Measurements from ENCODE around the gene FAM107A. TPM values are rescaled to one million over a fixed set of nuclear protein-coding genes. Genes with fewer than 3 reads are reported as not detected.

FAM107A gene
- total and polyA plus RNA-seq, 2 of the 4 experiments (the other 2 are of a cell fraction) = not detected

GRCh38 chr3:58584690-58585004 lies 7.5 kb upstream of the FAM107A start:
- H3K79me1 ChIP-seq (ENCODE audit: low read depth in 1 of 2, low read length in 2 of 2) = no peaks in the 10 kb centered on the region
- intact Hi-C loops (cut with micrococcal nuclease) (loop anchor here (5.0 kb wide), 1 partner anchor 43 kb away; no protein-coding TSS in a partner anchor), in situ Hi-C loops (cut with MboI; ENCODE audit: low sequenced_read_pairs) (no loop called here), dilution Hi-C loops (cut with HindIII; ENCODE audit: low sequenced_read_pairs, unreplicated experiment) (no loop called here)
- H3K4me1 ChIP-seq (ENCODE audit: control insufficient read depth, insufficient read depth, low read length) = no peaks in the 10 kb centered on the region
- no peak overlapping the region for H4K91ac ChIP-seq (ENCODE audit: insufficient read depth, low read depth, low read length)
- no peak overlapping the region for H3K56ac ChIP-seq (ENCODE audit: extremely low read depth, insufficient read depth, low read length)
- no peaks in the 10 kb centered on the region; the same call in 1 of the 2 replicates for H4K20me1 ChIP-seq (ENCODE audit: insufficient read depth, low read length)
- no peak overlapping the region for H4K8ac ChIP-seq (ENCODE audit: low read depth in 2 of 2, low read length in 2 of 2)
- H2BK120ac ChIP-seq (ENCODE audit: low read depth, low read length) = no peak overlapping the region
- H3K27ac ChIP-seq (ENCODE audit: insufficient read depth, low read length) = no peak overlapping the region
- no peak overlapping the region for H3K18ac ChIP-seq (ENCODE audit: low read depth, low read length)
- H3K27me3 ChIP-seq (ENCODE audit: control insufficient read depth, insufficient read depth, low read length) = peaks cover 28% of the 10 kb centered on the region
- H3K14ac ChIP-seq (replicated peaks; ENCODE audit: low read depth, low read length) = 0 out of 2 replicates have a peak overlapping the region, but pooled peaks have one; percentile 65
- peak overlapping the region; percentile 58 for H3K4me3 ChIP-seq (ENCODE audit: insufficient read depth, low read depth, low read length)
- H2BK5ac ChIP-seq (ENCODE audit: low read depth, low read length, poor library complexity, severe bottlenecking) = no peak overlapping the region
- BruUV-seq (replicated peaks) = no TSS peak
- DNase-seq = no peak
- peak overlapping the region; percentile 43; the same call in 1 of the 2 replicates for H3K9ac ChIP-seq (ENCODE audit: low read depth, low read length)
- no peak overlapping the region for H2BK20ac ChIP-seq (ENCODE audit: low read depth, low read length)
- no peaks in the 10 kb centered on the region for H3K36me3 ChIP-seq (ENCODE audit: control insufficient read depth, insufficient read depth, low read length)
- CTCF ChIA-PET = interaction anchor here (0.6 to 1.4 kb wide), 7 partner anchors 10 to 48 kb away, joined by 3 to 8 read pairs (median 3); no protein-coding TSS in a partner anchor
- TF ChIP-seq POLR2A (IDR thresholded peaks at IDR 0.05; ENCODE audit: low read depth, low read length) (no peak), RCOR1 (IDR thresholded peaks at IDR 0.05; ENCODE audit: insufficient replicate concordance, low read length) (no peak), MAZ (IDR thresholded peaks at IDR 0.05; ENCODE audit: borderline replicate concordance, low read depth, low read length) (no peak), MAFK (IDR thresholded peaks at IDR 0.05; ENCODE audit: low read depth, low read length) (no peak), CEBPB (IDR thresholded peaks at IDR 0.05; ENCODE audit: low read depth, low read length) (no peak), FOS (IDR thresholded peaks at IDR 0.05; ENCODE audit: low read depth, low read length) (no peak), BHLHE40 (IDR thresholded peaks at IDR 0.05; ENCODE audit: low read depth, low read length) (no peak), RFX5 (IDR thresholded peaks at IDR 0.05; ENCODE audit: low read depth, low read length) (no peak), ELK1 (IDR thresholded peaks at IDR 0.05; ENCODE audit: borderline replicate concordance, low read depth, low read length) (no peak), USF2 (IDR thresholded peaks at IDR 0.05; ENCODE audit: low read depth, low read length) (no peak), SMC3 (IDR thresholded peaks at IDR 0.05; ENCODE audit: low read depth, low read length) (no peak), NFE2L2 (IDR thresholded peaks at IDR 0.05; ENCODE audit: low read depth, low read length) (no peak), CHD1 (IDR thresholded peaks at IDR 0.05; ENCODE audit: low read depth, low read length) (no peak), RAD21 (IDR thresholded peaks at IDR 0.05; ENCODE audit: low read length) (no peak), CTCF (conservative IDR thresholded peaks at IDR 0.05; ENCODE audit: low read depth, low read length) (no peak), MXI1 (IDR thresholded peaks at IDR 0.05; ENCODE audit: borderline replicate concordance, low read depth, low read length) (no peak)
- POLR2A ChIA-PET (ENCODE audit: unreplicated experiment) = no interaction called here
- no peak overlapping the region for H2AK9ac ChIP-seq (replicated peaks; ENCODE audit: low read depth, low read length, poor library complexity)
- peaks cover 5% of the 10 kb centered on the region; the same call in 1 of the 2 replicates for H3K9me3 ChIP-seq (ENCODE audit: control insufficient read depth, insufficient read depth, low read length)
- H3K4ac ChIP-seq (ENCODE audit: low read depth, low read length) = no peak overlapping the region
- no peak for ATAC-seq (ENCODE audit: low read depth)
- no peak overlapping the region for H2BK15ac ChIP-seq (ENCODE audit: low read depth, low read length)
- no peak overlapping the region for H2AK5ac ChIP-seq (ENCODE audit: low read depth, low read length)
- peak overlapping the region; percentile 79; the same call in 1 of the 2 replicates for H3K23ac ChIP-seq (ENCODE audit: low read depth, low read length)
- no peaks in the 10 kb centered on the region for H3K9me1 ChIP-seq (ENCODE audit: insufficient read depth, low read length)
- peak overlapping the region; percentile 95 for H3K4me2 ChIP-seq (ENCODE audit: low read depth, low read length)
- peak overlapping the region; percentile 90 for H2AFZ ChIP-seq (replicated peaks; ENCODE audit: low read length, poor library complexity)
- WGBS, 2 experiments (ENCODE audit: extremely low coverage in 2 of 2, insufficient read length in 1 of 2) = 30% methylated on average over 5 of the region's 10 CpGs; no CpG with 5 or more reads in 1 of the 2 experiments
- no peak overlapping the region for H4K5ac ChIP-seq (ENCODE audit: low read depth, low read length)

All from IMR-90 (cell line).